Measurements from ENCODE around the gene SNED1. TPM values are rescaled to one million over a fixed set of nuclear protein-coding genes. Genes with fewer than 3 reads are reported as not detected.

Gene SNED1
- polyA plus RNA-seq, 1 donor (not counting 4 experiments of a cell fraction or from before 2014, with no cell fraction given): 0.12 TPM

DNA sequence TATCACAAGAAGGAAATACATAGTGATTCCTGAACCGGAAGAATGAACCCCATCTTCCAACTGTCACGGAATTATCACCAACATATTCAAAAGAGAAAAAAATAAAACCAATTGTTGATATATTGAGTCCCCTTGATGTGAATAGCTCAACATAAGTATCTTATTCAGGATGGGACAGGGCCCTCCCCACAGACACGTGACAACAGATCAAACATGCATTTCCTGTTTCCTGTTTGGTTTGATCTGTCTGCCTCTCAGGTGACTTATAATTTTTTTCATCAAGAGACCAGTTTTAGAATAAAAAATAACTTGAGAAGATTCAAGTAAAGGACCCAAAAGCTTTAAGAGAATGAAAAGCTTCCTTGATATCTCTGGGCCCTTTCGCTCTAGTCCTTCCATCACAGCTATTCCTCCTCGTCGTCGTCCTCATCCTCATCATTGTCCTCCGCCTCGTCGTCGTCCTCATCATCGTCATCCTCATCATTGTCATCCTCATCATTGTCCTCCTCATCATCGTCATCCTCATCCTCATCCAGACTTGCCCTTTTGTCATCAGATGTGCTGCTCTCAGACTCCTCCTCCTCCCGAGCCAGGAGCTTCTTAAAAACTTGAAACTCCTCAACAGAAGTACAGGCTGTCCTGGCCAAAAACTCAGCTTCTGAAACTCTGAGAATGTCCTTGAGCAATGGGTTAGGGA lies 97.3 kb downstream of the SNED1 start:
- Histone ChIP-seq H3K4me1 (ENCODE audit: control insufficient read depth, extremely low read depth, insufficient read depth, low read length) (no peaks in the 10 kb centered on the region), H3K9ac (ENCODE audit: control insufficient read depth, extremely low read depth, insufficient read depth, low read length) (no peak overlapping the region), H3K27me3 (ENCODE audit: control insufficient read depth, extremely low read depth, insufficient read depth, low read length) (no peaks in the 10 kb centered on the region), H3K79me2 (ENCODE audit: control insufficient read depth, insufficient read depth, low read length) (peaks cover 17% of the 10 kb centered on the region), H2AFZ (ENCODE audit: control insufficient read depth, low read length) (no peak overlapping the region), H3K36me3 (ENCODE audit: control insufficient read depth in 2 of 2, extremely low read depth in 1 of 2, insufficient read depth in 2 of 2, low read length in 2 of 2) (peaks cover 16 to 27% of the 10 kb centered on the region in 2 experiments), H3K4me3 (ENCODE audit: control insufficient read depth in 2 of 3, extremely low read depth in 1 of 3, insufficient read depth in 2 of 3, low read depth in 1 of 3, low read length in 3 of 3) (no peak overlapping the region), H3K9me3 (ENCODE audit: control insufficient read depth, low read depth, low read length) (no peaks in the 10 kb centered on the region), H4K20me1 (ENCODE audit: control insufficient read depth, extremely low read depth, insufficient read depth, low read length) (peaks cover 3% of the 10 kb centered on the region), H3K4me2 (ENCODE audit: control insufficient read depth, extremely low read depth, insufficient read depth, low read depth, low read length) (no peak overlapping the region), H3K27ac (ENCODE audit: control insufficient read depth, insufficient read depth, low read length) (no peak overlapping the region), H3K9me1 (ENCODE audit: control insufficient read depth, extremely low read depth, insufficient read depth, low read length) (no peaks in the 10 kb centered on the region)
- DNase-seq (ENCODE audit: low read depth, low spot score) (no peak), FAIRE-seq (no peak)
- dilution Hi-C loops (cut with MboI; ENCODE audit: extremely low pct_ligation_motif_present, low sequenced_read_pairs): no loop called here
- TF ChIP-seq, protein P1, sequence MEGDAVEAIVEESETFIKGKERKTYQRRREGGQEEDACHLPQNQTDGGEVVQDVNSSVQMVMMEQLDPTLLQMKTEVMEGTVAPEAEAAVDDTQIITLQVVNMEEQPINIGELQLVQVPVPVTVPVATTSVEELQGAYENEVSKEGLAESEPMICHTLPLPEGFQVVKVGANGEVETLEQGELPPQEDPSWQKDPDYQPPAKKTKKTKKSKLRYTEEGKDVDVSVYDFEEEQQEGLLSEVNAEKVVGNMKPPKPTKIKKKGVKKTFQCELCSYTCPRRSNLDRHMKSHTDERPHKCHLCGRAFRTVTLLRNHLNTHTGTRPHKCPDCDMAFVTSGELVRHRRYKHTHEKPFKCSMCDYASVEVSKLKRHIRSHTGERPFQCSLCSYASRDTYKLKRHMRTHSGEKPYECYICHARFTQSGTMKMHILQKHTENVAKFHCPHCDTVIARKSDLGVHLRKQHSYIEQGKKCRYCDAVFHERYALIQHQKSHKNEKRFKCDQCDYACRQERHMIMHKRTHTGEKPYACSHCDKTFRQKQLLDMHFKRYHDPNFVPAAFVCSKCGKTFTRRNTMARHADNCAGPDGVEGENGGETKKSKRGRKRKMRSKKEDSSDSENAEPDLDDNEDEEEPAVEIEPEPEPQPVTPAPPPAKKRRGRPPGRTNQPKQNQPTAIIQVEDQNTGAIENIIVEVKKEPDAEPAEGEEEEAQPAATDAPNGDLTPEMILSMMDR (optimal IDR thresholded peaks at IDR 0.05 in 1 of 3, IDR thresholded peaks at IDR 0.05 in 1 of 3, conservative IDR thresholded peaks at IDR 0.05 in 1 of 3; ENCODE audit: extremely low read depth in 1 of 3, insufficient read depth in 2 of 3, low read length in 3 of 3): no peak
- no peak for TF ChIP-seq EZH2 (IDR thresholded peaks at IDR 0.05; ENCODE audit: low read length)

DNA sequence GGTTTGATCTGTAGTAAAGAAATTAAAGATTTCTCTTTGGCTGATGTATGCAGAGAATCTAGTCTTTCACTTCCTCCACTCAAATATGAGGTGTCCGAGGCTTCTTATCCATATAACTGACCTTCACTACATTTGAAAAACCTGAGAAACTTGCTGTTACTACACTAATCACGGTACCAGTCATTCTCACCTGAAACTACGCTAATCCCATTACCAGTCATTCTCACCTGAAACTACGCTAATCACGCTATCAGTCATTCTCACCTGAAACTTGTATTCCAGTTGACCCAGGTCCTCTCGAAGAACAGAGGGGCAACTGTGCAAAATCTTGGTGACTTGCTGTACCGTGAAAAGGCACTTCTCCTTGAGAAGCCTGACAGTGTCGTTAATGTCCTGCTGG lies 98.6 kb downstream of the SNED1 start:
- dilution Hi-C loops (cut with MboI; ENCODE audit: extremely low pct_ligation_motif_present, low sequenced_read_pairs): no loop called here
- no peak overlapping the region for H2AFZ ChIP-seq (ENCODE audit: control insufficient read depth, low read length)
- no peak overlapping the region for H3K27ac ChIP-seq (ENCODE audit: control insufficient read depth, insufficient read depth, low read length)
- H4K20me1 ChIP-seq (ENCODE audit: control insufficient read depth, extremely low read depth, insufficient read depth, low read length): peaks cover 3% of the 10 kb centered on the region
- no peak overlapping the region for H3K4me2 ChIP-seq (ENCODE audit: control insufficient read depth, extremely low read depth, insufficient read depth, low read depth, low read length)
- H3K9ac ChIP-seq (ENCODE audit: control insufficient read depth, extremely low read depth, insufficient read depth, low read length): no peak overlapping the region
- H3K4me3 ChIP-seq (ENCODE audit: control insufficient read depth in 2 of 3, extremely low read depth in 1 of 3, insufficient read depth in 2 of 3, low read depth in 1 of 3, low read length in 3 of 3): no peak overlapping the region
- H3K27me3 ChIP-seq (ENCODE audit: control insufficient read depth, extremely low read depth, insufficient read depth, low read length): no peaks in the 10 kb centered on the region
- no peaks in the 10 kb centered on the region for H3K9me3 ChIP-seq (ENCODE audit: control insufficient read depth, low read depth, low read length)
- no peak for DNase-seq (ENCODE audit: low read depth, low spot score)
- FAIRE-seq: no peak
- no peaks in the 10 kb centered on the region for H3K9me1 ChIP-seq (ENCODE audit: control insufficient read depth, extremely low read depth, insufficient read depth, low read length)
- TF ChIP-seq, protein P1 (optimal IDR thresholded peaks at IDR 0.05 in 1 of 3, IDR thresholded peaks at IDR 0.05 in 1 of 3, conservative IDR thresholded peaks at IDR 0.05 in 1 of 3; ENCODE audit: extremely low read depth in 1 of 3, insufficient read depth in 2 of 3, low read length in 3 of 3): no peak
- TF ChIP-seq EZH2 (IDR thresholded peaks at IDR 0.05; ENCODE audit: low read length): no peak
- H3K4me1 ChIP-seq (ENCODE audit: control insufficient read depth, extremely low read depth, insufficient read depth, low read length): no peaks in the 10 kb centered on the region
- peaks cover 25% of the 10 kb centered on the region for H3K79me2 ChIP-seq (ENCODE audit: control insufficient read depth, insufficient read depth, low read length)
- H3K36me3 ChIP-seq (ENCODE audit: control insufficient read depth in 2 of 2, extremely low read depth in 1 of 2, insufficient read depth in 2 of 2, low read length in 2 of 2): peaks cover 14 to 27% of the 10 kb centered on the region in 2 experiments
